Measurements from ENCODE around the gene DEFB132.

The DEFB132 gene

GRCh38 chr20:271528-271927, 14.0 kb downstream of the DEFB132 start:
- Histone ChIP-seq H3K36me3 (no peaks in the 10 kb centered on the region), H3K27me3 (no peaks in the 10 kb centered on the region), H3K4me3 (ENCODE audit: low read depth, low read length) (no peak overlapping the region), H3K4me1 (no peaks in the 10 kb centered on the region), H3K9me3 (no peaks in the 10 kb centered on the region)
- no peak for DNase-seq
- no peak for TF ChIP-seq CTCF (IDR thresholded peaks at IDR 0.05; ENCODE audit: low read depth, low read length)

- DNase-seq: no peak
- Histone ChIP-seq H3K9me3 (no peaks in the 10 kb centered on the region), H3K4me1 (no peaks in the 10 kb centered on the region), H3K27me3 (no peaks in the 10 kb centered on the region), H3K36me3 (no peaks in the 10 kb centered on the region), H3K4me3 (ENCODE audit: low read depth, low read length) (no peak overlapping the region)
- no peak for TF ChIP-seq CTCF (IDR thresholded peaks at IDR 0.05; ENCODE audit: low read depth, low read length)
Observed at GRCh38 chr20:272718-273117, 15.2 kb downstream of the DEFB132 start.

- no peaks in the 10 kb centered on the region for H3K4me1 ChIP-seq
- H3K27me3 ChIP-seq: no peaks in the 10 kb centered on the region
- no peak overlapping the region for H3K4me3 ChIP-seq (ENCODE audit: low read depth, low read length)
- no peak for TF ChIP-seq CTCF (IDR thresholded peaks at IDR 0.05; ENCODE audit: low read depth, low read length)
- H3K36me3 ChIP-seq: no peaks in the 10 kb centered on the region
- DNase-seq: no peak
- no peaks in the 10 kb centered on the region for H3K9me3 ChIP-seq
Observed at GRCh38 chr20:273884-274283, 16.4 kb downstream of the DEFB132 start.

GRCh38 chr20:275791-276190, 18.3 kb downstream of the DEFB132 start:
- Histone ChIP-seq H3K4me1 (no peaks in the 10 kb centered on the region), H3K9me3 (no peaks in the 10 kb centered on the region), H3K4me3 (ENCODE audit: low read depth, low read length) (no peak overlapping the region), H3K36me3 (no peaks in the 10 kb centered on the region), H3K27me3 (no peaks in the 10 kb centered on the region)
- DNase-seq: no peak
- TF ChIP-seq CTCF (IDR thresholded peaks at IDR 0.05; ENCODE audit: low read depth, low read length): no peak

GRCh38 chr20:276620-277495, 19.3 kb downstream of the DEFB132 start:
- H3K4me3 ChIP-seq (ENCODE audit: low read depth, low read length): no peak overlapping the region
- TF ChIP-seq CTCF (IDR thresholded peaks at IDR 0.05; ENCODE audit: low read depth, low read length): no peak
- H3K27me3 ChIP-seq: no peaks in the 10 kb centered on the region
- DNase-seq: no peak
- no peaks in the 10 kb centered on the region for H3K4me1 ChIP-seq
- no peaks in the 10 kb centered on the region for H3K9me3 ChIP-seq
- H3K36me3 ChIP-seq: no peaks in the 10 kb centered on the region

GRCh38 chr20:277496-277781, 19.9 kb downstream of the DEFB132 start:
- no peak for DNase-seq
- no peaks in the 10 kb centered on the region for H3K36me3 ChIP-seq
- no peak overlapping the region for H3K4me3 ChIP-seq (ENCODE audit: low read depth, low read length)
- no peaks in the 10 kb centered on the region for H3K27me3 ChIP-seq
- H3K4me1 ChIP-seq: no peaks in the 10 kb centered on the region
- TF ChIP-seq CTCF (IDR thresholded peaks at IDR 0.05; ENCODE audit: low read depth, low read length): no peak
- no peaks in the 10 kb centered on the region for H3K9me3 ChIP-seq

Data from BE2C (cell line).